HG02610 (cell line): ENCODE results near the gene SPTY2D1.
"Not testable (repeated sequence)": the region's sequence is repeated elsewhere in the genome, so short reads cannot be mapped to it uniquely, and the experiment has no call there.

ENCODE experiments used
- ATAC-seq: cut with Tn5 transposase; IDR thresholded peaks from one replicate; pipeline ENCODE4 v1.9.1; 2021; ENCODE audit warnings: mild to moderate bottlenecking, moderate library complexity; ENCODE audit not compliant: unreplicated experiment

The SPTY2D1 gene

GRCh38 chr11:18634140-18635032 is at the start of gene SPTY2D1:
Gene SPTY2D1, minus strand, starts transcription at chr11:18634342. Its CDS starts 85 bp downstream, at chr11:18634257.
- peak; percentile 97 for ATAC-seq

- ATAC-seq: no peak
Measured at GRCh38 chr11:18682466-18682865, 48.3 kb upstream of the SPTY2D1 start.

GRCh38 chr11:18681949-18682348 is 47.8 kb upstream of the SPTY2D1 start:
- ATAC-seq: not testable (repeated sequence)

- ATAC-seq: no peak
Measured at GRCh38 chr11:18677560-18677959, 43.4 kb upstream of the SPTY2D1 start.

GRCh38 chr11:18676803-18677202 is 42.7 kb upstream of the SPTY2D1 start:
- no peak for ATAC-seq

- not testable (repeated sequence) for ATAC-seq
Measured at GRCh38 chr11:18672209-18672608, 38.1 kb upstream of the SPTY2D1 start.

- no peak for ATAC-seq
Measured at GRCh38 chr11:18671246-18671645, 37.1 kb upstream of the SPTY2D1 start.

GRCh38 chr11:18669711-18670110 is 35.6 kb upstream of the SPTY2D1 start:
- ATAC-seq: no peak

GRCh38 chr11:18669219-18669596 is 35.1 kb upstream of the SPTY2D1 start:
- ATAC-seq: no peak

- no peak for ATAC-seq
Measured at GRCh38 chr11:18668131-18668530, 34.0 kb upstream of the SPTY2D1 start.

GRCh38 chr11:18665353-18665872 is 31.3 kb upstream of the SPTY2D1 start:
- ATAC-seq: not testable (repeated sequence)

- ATAC-seq: no peak
Measured at GRCh38 chr11:18657673-18658072, 23.5 kb upstream of the SPTY2D1 start.

- no peak for ATAC-seq
Measured at GRCh38 chr11:18650859-18651557, 16.9 kb upstream of the SPTY2D1 start.

- no peak for ATAC-seq
Measured at GRCh38 chr11:18650353-18650752, 16.2 kb upstream of the SPTY2D1 start.

GRCh38 chr11:18643034-18643433 is 8.9 kb upstream of the SPTY2D1 start:
- not testable (repeated sequence) for ATAC-seq

GRCh38 chr11:18641677-18642076 is 7.5 kb upstream of the SPTY2D1 start:
- ATAC-seq: no peak

GRCh38 chr11:18633256-18634139 is 644 bp downstream of the SPTY2D1 start:
- peak; percentile 62 for ATAC-seq

GRCh38 chr11:18632841-18633240 is 1.3 kb downstream of the SPTY2D1 start:
- ATAC-seq: no peak

GRCh38 chr11:18624161-18624560 is 10.0 kb downstream of the SPTY2D1 start:
- no peak for ATAC-seq

- ATAC-seq: no peak
Measured at GRCh38 chr11:18623707-18624106, 10.4 kb downstream of the SPTY2D1 start.
